ENCODE results near the gene TRIM54.
"Not testable (repeated sequence)": the region's sequence is repeated elsewhere in the genome, so short reads cannot be mapped to it uniquely, and the experiment has no call there.

Gene TRIM54

GRCh38 chr2:27261241-27261925 lies 20.8 kb upstream of the TRIM54 start:
- DNase-seq = no peak

GRCh38 chr2:27261926-27262298 lies 20.3 kb upstream of the TRIM54 start:
- no peak for DNase-seq

GRCh38 chr2:27262379-27263286 lies 19.6 kb upstream of the TRIM54 start, which contains the start of gene SLC30A3:
Gene SLC30A3 (minus strand): TSS chr2:27263047. CDS start chr2:27262906, 141 bp downstream.
- DNase-seq = peak; percentile 56

GRCh38 chr2:27263287-27264252 lies 18.7 kb upstream of the TRIM54 start:
- no peak for DNase-seq

- DNase-seq = no peak
Measured at GRCh38 chr2:27264253-27264752, 17.9 kb upstream of the TRIM54 start.

GRCh38 chr2:27264753-27265535 lies 17.3 kb upstream of the TRIM54 start:
- peak; percentile 60 for DNase-seq

GRCh38 chr2:27265536-27265870 lies 16.7 kb upstream of the TRIM54 start:
- DNase-seq = no peak

- not testable (repeated sequence) for DNase-seq
Measured at GRCh38 chr2:27268296-27268695, 13.9 kb upstream of the TRIM54 start.

GRCh38 chr2:27270131-27270530 lies 12.1 kb upstream of the TRIM54 start:
- DNase-seq = no peak

- DNase-seq = no peak
Measured at GRCh38 chr2:27270670-27271069, 11.6 kb upstream of the TRIM54 start.

GRCh38 chr2:27271631-27272340 lies 10.4 kb upstream of the TRIM54 start:
- no peak for DNase-seq

GRCh38 chr2:27272537-27273522 lies 9.4 kb upstream of the TRIM54 start:
- DNase-seq = not testable (repeated sequence)

GRCh38 chr2:27275211-27276150 lies 6.7 kb upstream of the TRIM54 start, which contains the start of gene DNAJC5G:
Gene DNAJC5G (plus strand): TSS chr2:27275433. CDS start chr2:27276729, 1,296 bp downstream.
- no peak for DNase-seq

GRCh38 chr2:27278010-27278409 lies 4.2 kb upstream of the TRIM54 start:
- no peak for DNase-seq

GRCh38 chr2:27280826-27281225 lies 1.4 kb upstream of the TRIM54 start:
- no peak for DNase-seq

- no peak for DNase-seq
Measured at GRCh38 chr2:27281442-27281841, 787 bp upstream of the TRIM54 start.

GRCh38 chr2:27282892-27283291 lies 663 bp downstream of the TRIM54 start:
- DNase-seq = no peak

GRCh38 chr2:27284996-27285395 lies 2.8 kb downstream of the TRIM54 start:
- no peak for DNase-seq

- no peak for DNase-seq
Measured at GRCh38 chr2:27285481-27285880, 3.3 kb downstream of the TRIM54 start.
